ENCODE measurements around the gene CACNB4. TPM values are rescaled to one million over a fixed set of nuclear protein-coding genes. Genes with fewer than 3 reads are reported as not detected.

Gene CACNB4
- total RNA-seq, 1 experiment from 2014 or later, result 0.19 TPM

DNA sequence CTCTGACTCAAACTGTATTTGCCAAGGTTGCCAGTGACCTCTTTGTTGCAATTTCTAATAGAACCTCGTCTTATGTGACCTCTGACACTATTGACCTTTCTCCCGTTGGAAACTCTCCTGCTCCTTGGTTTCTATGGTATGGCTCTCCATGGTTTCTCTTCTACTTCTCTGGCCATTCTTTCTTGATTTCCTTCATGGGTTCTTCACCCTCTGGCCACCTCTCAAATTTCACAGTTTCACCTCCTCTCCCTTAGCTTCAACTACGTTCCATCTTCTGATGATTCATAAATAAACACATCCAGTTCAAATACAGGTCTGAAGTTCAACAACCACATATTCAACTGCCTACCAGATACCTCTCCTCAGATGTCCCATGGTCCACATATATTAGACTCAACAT is 109.5 kb downstream of the CACNB4 start:
- peaks cover 19% of the 10 kb centered on the region for H3K27me3 ChIP-seq (replicated peaks; ENCODE audit: insufficient read depth, low read depth, low read length, poor library complexity)
- ChIA-PET CTCF (no interaction called here), POLR2A (ENCODE audit: low non-redundant PET) (no interaction called here)
- TF ChIP-seq, protein P1, sequence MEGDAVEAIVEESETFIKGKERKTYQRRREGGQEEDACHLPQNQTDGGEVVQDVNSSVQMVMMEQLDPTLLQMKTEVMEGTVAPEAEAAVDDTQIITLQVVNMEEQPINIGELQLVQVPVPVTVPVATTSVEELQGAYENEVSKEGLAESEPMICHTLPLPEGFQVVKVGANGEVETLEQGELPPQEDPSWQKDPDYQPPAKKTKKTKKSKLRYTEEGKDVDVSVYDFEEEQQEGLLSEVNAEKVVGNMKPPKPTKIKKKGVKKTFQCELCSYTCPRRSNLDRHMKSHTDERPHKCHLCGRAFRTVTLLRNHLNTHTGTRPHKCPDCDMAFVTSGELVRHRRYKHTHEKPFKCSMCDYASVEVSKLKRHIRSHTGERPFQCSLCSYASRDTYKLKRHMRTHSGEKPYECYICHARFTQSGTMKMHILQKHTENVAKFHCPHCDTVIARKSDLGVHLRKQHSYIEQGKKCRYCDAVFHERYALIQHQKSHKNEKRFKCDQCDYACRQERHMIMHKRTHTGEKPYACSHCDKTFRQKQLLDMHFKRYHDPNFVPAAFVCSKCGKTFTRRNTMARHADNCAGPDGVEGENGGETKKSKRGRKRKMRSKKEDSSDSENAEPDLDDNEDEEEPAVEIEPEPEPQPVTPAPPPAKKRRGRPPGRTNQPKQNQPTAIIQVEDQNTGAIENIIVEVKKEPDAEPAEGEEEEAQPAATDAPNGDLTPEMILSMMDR (conservative IDR thresholded peaks at IDR 0.05; ENCODE audit: low read depth, low read length), result no peak
- TF ChIP-seq EZH2 (IDR thresholded peaks at IDR 0.05; ENCODE audit: borderline replicate concordance, low read depth, low read length, poor library complexity, severe bottlenecking), result no peak
- no peak for DNase-seq (ENCODE audit: low spot score)
- H3K9me3 ChIP-seq (ENCODE audit: low read depth, low read length, poor library complexity, severe bottlenecking), result no peaks in the 10 kb centered on the region
- no peak overlapping the region for H3K4me3 ChIP-seq (ENCODE audit: low read depth, low read length, poor library complexity, severe bottlenecking)
- H3K36me3 ChIP-seq (ENCODE audit: insufficient read depth, low read length, poor library complexity, severe bottlenecking), result no peaks in the 10 kb centered on the region
- no peaks in the 10 kb centered on the region for H3K4me1 ChIP-seq (ENCODE audit: insufficient read depth, low read length, poor library complexity, severe bottlenecking)
- BruUV-seq (replicated peaks), result no TSS peak
- intact Hi-C loops (cut with micrococcal nuclease; ENCODE audit: unreplicated experiment), result no loop called here
- no peak overlapping the region for H3K27ac ChIP-seq (ENCODE audit: low read depth, low read length, poor library complexity, severe bottlenecking)

DNA sequence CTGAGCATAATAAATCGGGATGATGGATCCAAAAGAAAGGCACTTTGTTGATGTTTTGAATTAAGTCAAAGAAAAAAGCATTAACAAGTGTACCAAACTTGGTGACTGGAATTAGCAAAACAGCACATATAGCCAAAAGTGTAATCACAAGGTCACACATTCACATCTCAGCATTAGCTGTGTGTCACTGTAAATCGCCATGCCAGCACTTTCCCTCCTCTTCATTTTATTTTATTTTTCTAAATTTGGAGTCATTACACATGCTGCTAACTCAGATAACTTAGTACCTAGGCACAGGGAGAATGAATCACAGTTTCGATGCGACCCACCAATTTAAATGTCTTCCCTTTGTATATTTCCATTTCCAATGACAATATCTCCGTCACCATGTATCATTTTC is 111.4 kb downstream of the CACNB4 start:
- intact Hi-C loops (cut with micrococcal nuclease; ENCODE audit: unreplicated experiment), result no loop called here
- ChIA-PET POLR2A (ENCODE audit: low non-redundant PET) (no interaction called here), CTCF (no interaction called here)
- no peaks in the 10 kb centered on the region for H3K36me3 ChIP-seq (ENCODE audit: insufficient read depth, low read length, poor library complexity, severe bottlenecking)
- no TSS peak for BruUV-seq (replicated peaks)
- no peak for DNase-seq (ENCODE audit: low spot score)
- TF ChIP-seq, protein P1 (conservative IDR thresholded peaks at IDR 0.05; ENCODE audit: low read depth, low read length), result no peak
- TF ChIP-seq EZH2 (IDR thresholded peaks at IDR 0.05; ENCODE audit: borderline replicate concordance, low read depth, low read length, poor library complexity, severe bottlenecking), result no peak
- H3K9me3 ChIP-seq (ENCODE audit: low read depth, low read length, poor library complexity, severe bottlenecking), result no peaks in the 10 kb centered on the region
- no peak overlapping the region for H3K27ac ChIP-seq (ENCODE audit: low read depth, low read length, poor library complexity, severe bottlenecking)
- H3K4me3 ChIP-seq (ENCODE audit: low read depth, low read length, poor library complexity, severe bottlenecking), result no peak overlapping the region
- H3K4me1 ChIP-seq (ENCODE audit: insufficient read depth, low read length, poor library complexity, severe bottlenecking), result no peaks in the 10 kb centered on the region
- peaks cover 19% of the 10 kb centered on the region for H3K27me3 ChIP-seq (replicated peaks; ENCODE audit: insufficient read depth, low read depth, low read length, poor library complexity)

DNA sequence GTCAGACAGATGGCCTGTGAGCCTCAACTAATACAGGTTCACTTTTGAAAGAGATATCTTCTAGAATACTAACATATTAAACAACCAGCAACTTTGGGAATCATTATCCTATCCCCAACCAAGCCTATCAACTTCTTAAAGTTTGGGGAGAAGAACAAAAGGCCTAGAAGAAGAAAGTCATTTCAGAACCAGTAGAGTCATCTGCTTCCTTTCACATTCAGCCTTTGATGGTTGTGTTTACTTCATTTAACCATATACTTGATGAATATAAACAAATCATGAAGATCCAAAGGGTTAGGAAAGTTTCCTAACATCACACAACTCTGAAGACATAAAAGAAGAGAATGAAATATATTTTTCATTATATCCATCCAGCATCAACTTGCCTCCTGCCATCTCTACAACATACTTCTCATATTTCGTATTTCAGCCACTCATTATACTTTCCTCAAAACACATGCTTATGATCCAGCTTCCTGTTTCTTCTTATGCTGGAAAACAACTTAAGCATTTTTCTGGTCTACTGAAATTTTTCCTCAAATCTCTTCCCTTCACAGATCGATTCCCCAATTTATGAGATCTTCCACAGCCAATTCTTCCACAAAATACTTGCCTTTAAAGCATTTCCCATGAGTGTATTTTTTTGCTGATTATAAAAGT is 114.3 kb downstream of the CACNB4 start:
- intact Hi-C loops (cut with micrococcal nuclease; ENCODE audit: unreplicated experiment), result no loop called here
- TF ChIP-seq EZH2 (IDR thresholded peaks at IDR 0.05; ENCODE audit: borderline replicate concordance, low read depth, low read length, poor library complexity, severe bottlenecking), result no peak
- TF ChIP-seq, protein P1 (conservative IDR thresholded peaks at IDR 0.05; ENCODE audit: low read depth, low read length), result no peak
- Histone ChIP-seq H3K9me3 (ENCODE audit: low read depth, low read length, poor library complexity, severe bottlenecking) (no peaks in the 10 kb centered on the region), H3K36me3 (ENCODE audit: insufficient read depth, low read length, poor library complexity, severe bottlenecking) (no peaks in the 10 kb centered on the region), H3K4me1 (ENCODE audit: insufficient read depth, low read length, poor library complexity, severe bottlenecking) (no peaks in the 10 kb centered on the region), H3K27ac (ENCODE audit: low read depth, low read length, poor library complexity, severe bottlenecking) (no peak overlapping the region), H3K27me3 (replicated peaks; ENCODE audit: insufficient read depth, low read depth, low read length, poor library complexity) (no peaks in the 10 kb centered on the region), H3K4me3 (ENCODE audit: low read depth, low read length, poor library complexity, severe bottlenecking) (no peak overlapping the region)
- DNase-seq (ENCODE audit: low spot score), result no peak
- ChIA-PET CTCF (no interaction called here), POLR2A (ENCODE audit: low non-redundant PET) (no interaction called here)
- BruUV-seq (replicated peaks), result no TSS peak

All from A673 (cell line).